D721Med (cell line): ENCODE results near the gene PAGE1.
"Not testable (repeated sequence)": the region's sequence is repeated elsewhere in the genome, so short reads cannot be mapped to it uniquely, and the experiment has no call there.

Source experiments
- DNase-seq: peaks from one replicate; pipeline ENCODE4 v3.0.0; 2011; ENCODE audit warnings: low spot score; ENCODE audit not compliant: insufficient read length
- FAIRE-seq: peaks from 2 replicates; lab custom pipeline; 2011; peaks lifted over from hg19 to GRCh38; lab: Jason Lieb, UNC
- TF ChIP-seq, protein P1 (sequence below): IDR thresholded peaks from 2 replicates; pipeline ENCODE4 v1.5.1; 2012; ENCODE audit warnings: mild to moderate bottlenecking, control low read depth; ENCODE audit not compliant: insufficient read depth; ENCODE audit errors: missing control alignments

The PAGE1 gene

GRCh38 chrX:49695276-49696180, at the start of gene PAGE1:
Gene PAGE1, minus strand, starts transcription at chrX:49695984. Its CDS starts 1,214 bp downstream, at chrX:49694770.
- FAIRE-seq = no peak
- TF ChIP-seq, protein P1, sequence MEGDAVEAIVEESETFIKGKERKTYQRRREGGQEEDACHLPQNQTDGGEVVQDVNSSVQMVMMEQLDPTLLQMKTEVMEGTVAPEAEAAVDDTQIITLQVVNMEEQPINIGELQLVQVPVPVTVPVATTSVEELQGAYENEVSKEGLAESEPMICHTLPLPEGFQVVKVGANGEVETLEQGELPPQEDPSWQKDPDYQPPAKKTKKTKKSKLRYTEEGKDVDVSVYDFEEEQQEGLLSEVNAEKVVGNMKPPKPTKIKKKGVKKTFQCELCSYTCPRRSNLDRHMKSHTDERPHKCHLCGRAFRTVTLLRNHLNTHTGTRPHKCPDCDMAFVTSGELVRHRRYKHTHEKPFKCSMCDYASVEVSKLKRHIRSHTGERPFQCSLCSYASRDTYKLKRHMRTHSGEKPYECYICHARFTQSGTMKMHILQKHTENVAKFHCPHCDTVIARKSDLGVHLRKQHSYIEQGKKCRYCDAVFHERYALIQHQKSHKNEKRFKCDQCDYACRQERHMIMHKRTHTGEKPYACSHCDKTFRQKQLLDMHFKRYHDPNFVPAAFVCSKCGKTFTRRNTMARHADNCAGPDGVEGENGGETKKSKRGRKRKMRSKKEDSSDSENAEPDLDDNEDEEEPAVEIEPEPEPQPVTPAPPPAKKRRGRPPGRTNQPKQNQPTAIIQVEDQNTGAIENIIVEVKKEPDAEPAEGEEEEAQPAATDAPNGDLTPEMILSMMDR = no peak
- no peak for DNase-seq

DNA sequence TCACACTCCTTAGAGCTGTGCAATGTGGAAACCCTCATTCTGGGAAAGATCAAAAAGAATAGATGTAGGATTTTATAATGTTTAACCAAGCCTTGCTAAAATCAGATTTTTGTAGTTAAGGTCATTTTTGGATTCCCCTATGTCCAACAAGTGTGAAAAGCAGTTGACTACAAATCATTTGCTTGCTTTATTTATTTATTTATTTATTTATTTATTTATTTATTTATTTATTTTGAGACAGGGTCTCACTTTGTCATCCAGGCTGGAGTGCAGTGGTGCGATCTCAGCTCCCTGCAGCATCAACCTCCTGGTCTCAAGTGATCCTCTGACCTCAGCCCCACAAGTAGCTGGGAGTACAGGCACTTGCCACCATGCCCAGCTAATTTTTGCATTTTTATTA, 45.7 kb upstream of the PAGE1 start:
- not testable (repeated sequence) for FAIRE-seq, DNase-seq

- no peak for DNase-seq
- TF ChIP-seq, protein P1 = no peak
- FAIRE-seq = no peak
Observed at GRCh38 chrX:49727847-49728246, 32.1 kb upstream of the PAGE1 start.

GRCh38 chrX:49726966-49727365, 31.2 kb upstream of the PAGE1 start:
- DNase-seq (no peak), FAIRE-seq (no peak)
- TF ChIP-seq, protein P1 = no peak

- no peak for DNase-seq
Observed at GRCh38 chrX:49725923-49726904, 30.4 kb upstream of the PAGE1 start.

DNA sequence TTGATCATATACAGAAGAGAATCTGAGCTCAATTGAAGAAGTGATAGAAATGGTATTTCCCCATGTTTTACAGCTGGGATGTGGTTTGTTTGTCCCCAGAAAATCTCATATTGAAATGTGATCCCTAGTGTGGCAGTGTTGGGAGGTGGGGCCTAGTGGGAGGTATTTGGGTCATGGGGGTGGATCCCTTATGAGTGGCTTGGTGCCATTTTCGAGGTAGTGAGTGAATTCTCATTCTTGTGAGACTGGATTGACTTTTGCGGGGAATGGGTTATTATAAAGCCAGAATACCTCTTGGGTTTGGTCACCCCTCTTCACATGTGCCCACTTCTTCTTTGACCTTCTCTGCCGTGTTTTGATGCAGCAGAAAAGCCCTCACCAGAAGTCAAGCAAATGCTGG, 29.6 kb upstream of the PAGE1 start:
- FAIRE-seq = no peak
- no peak for DNase-seq
- TF ChIP-seq, protein P1 = no peak

More at GRCh38 chrX:49725923-49726904, 30.4 kb upstream of the PAGE1 start:
- TF ChIP-seq, protein P1 = no peak
- no peak for FAIRE-seq

GRCh38 chrX:49720106-49720505, 24.3 kb upstream of the PAGE1 start:
- DNase-seq, FAIRE-seq: not testable (repeated sequence)

- FAIRE-seq = no peak
- TF ChIP-seq, protein P1 = no peak
- no peak for DNase-seq
Observed at GRCh38 chrX:49712577-49712976, 16.8 kb upstream of the PAGE1 start.
